A673 (cell line): ENCODE data around the gene ARHGEF28. TPM values are rescaled to one million over a fixed set of nuclear protein-coding genes. Genes with fewer than 3 reads are reported as not detected.

ENCODE experiments used
- BruUV-seq: library from RNA; stranded (reverse); fragments of 400-500 nt; replicated peaks from 2 replicates; lab custom pipeline; 2021; lab: Mats Ljungman, UMichigan
- CTCF ChIA-PET: fragments of 300-600 bp; sonication (Branson Sonifier 250); formaldehyde crosslinking; loops from one replicate; lab custom pipeline; 2022; ENCODE audit warnings: antibody characterized with exemption; lab: Charles Lee
- POLR2A ChIA-PET: fragments of 300-600 bp; sonication (Branson Sonifier 250); formaldehyde crosslinking; loops from one replicate; lab custom pipeline; 2022; ENCODE audit warnings: antibody characterized with exemption; ENCODE audit not compliant: low non-redundant PET; lab: Charles Lee
- DNase-seq: peaks from one replicate; pipeline ENCODE4 v3.0.0-alpha.2; 2015; ENCODE audit warnings: low spot score
- H3K27ac ChIP-seq: fragments of 200-600 bp; sonication (generic); 2 replicates; pipeline ENCODE4 v1.5.1; 2016; ENCODE audit warnings: mixed run types, low read depth, mild to moderate bottlenecking, mixed read lengths, antibody characterized with exemption, low read length; ENCODE audit not compliant: poor library complexity, severe bottlenecking
- H3K27me3 ChIP-seq: fragments of 200-600 bp; sonication (generic); replicated peaks from 2 replicates; pipeline ENCODE4 v1.6.1; 2017; ENCODE audit warnings: mixed run types, low read depth, mild to moderate bottlenecking, mixed read lengths, antibody characterized with exemption, low read length; ENCODE audit not compliant: insufficient read depth, poor library complexity
- H3K36me3 ChIP-seq: fragments of 200-600 bp; sonication (generic); 2 replicates; pipeline ENCODE4 v1.6.1; 2016; ENCODE audit warnings: mixed run types, mild to moderate bottlenecking, mixed read lengths, antibody characterized with exemption, low read length; ENCODE audit not compliant: insufficient read depth, poor library complexity, severe bottlenecking
- H3K4me1 ChIP-seq: fragments of 200-600 bp; sonication (generic); 2 replicates; pipeline ENCODE4 v1.6.1; 2017; ENCODE audit warnings: mixed run types, mild to moderate bottlenecking, mixed read lengths, antibody characterized with exemption, low read length; ENCODE audit not compliant: insufficient read depth, poor library complexity, severe bottlenecking
- H3K4me3 ChIP-seq: fragments of 200-600 bp; sonication (generic); 2 replicates; pipeline ENCODE4 v1.5.1; 2016; ENCODE audit warnings: low read depth, mixed run types, mild to moderate bottlenecking, mixed read lengths, low read length; ENCODE audit not compliant: poor library complexity, severe bottlenecking
- H3K9me3 ChIP-seq: fragments of 200-600 bp; sonication (generic); 2 replicates; pipeline ENCODE4 v1.6.1; 2016; ENCODE audit warnings: mixed run types, low read depth, mild to moderate bottlenecking, mixed read lengths, antibody characterized with exemption, low read length; ENCODE audit not compliant: poor library complexity, severe bottlenecking
- EZH2 ChIP-seq: fragments of 200-600 bp; sonication (generic); IDR thresholded peaks from 2 replicates; pipeline ENCODE4 v1.6.1; 2017; ENCODE audit warnings: borderline replicate concordance, low read depth, mild to moderate bottlenecking, mixed read lengths, antibody characterized with exemption, low read length; ENCODE audit not compliant: poor library complexity, severe bottlenecking
- intact Hi-C: fragments of 100-400 bp; cut with micrococcal nuclease; formaldehyde crosslinking; loops from one replicate; pipeline ENCODE4 v1.10.0; 2022; ENCODE audit not compliant: unreplicated experiment
- total RNA-seq: library from RNA; stranded (reverse); gene quantifications from 2 replicates; pipeline ENCODE4 v1.2.3, GENCODE V29; 2021
- TF ChIP-seq, protein P1 (sequence below): fragments of 300-800, 200-600 bp; sonication (generic); conservative IDR thresholded peaks from 2 replicates; pipeline ENCODE4 v1.5.1; 2017; ENCODE audit warnings: low read depth, mild to moderate bottlenecking, antibody characterized with exemption, low read length, moderate library complexity, mixed read lengths

The ARHGEF28 gene
- total RNA-seq, 1 experiment from 2014 or later: 3.4 TPM

- no peak for DNase-seq
- Histone ChIP-seq H3K27me3 (no peaks in the 10 kb centered on the region), H3K4me1 (no peaks in the 10 kb centered on the region), H3K4me3 (no peak overlapping the region), H3K36me3 (no peaks in the 10 kb centered on the region), H3K9me3 (no peaks in the 10 kb centered on the region), H3K27ac (no peak overlapping the region)
- ChIA-PET POLR2A (no interaction called here), CTCF (interaction anchor here (1.0 kb wide), 1 partner anchor 9 kb away, joined by 3 read pairs; no protein-coding TSS in a partner anchor)
- intact Hi-C loops: no loop called here
- TF ChIP-seq, protein P1, sequence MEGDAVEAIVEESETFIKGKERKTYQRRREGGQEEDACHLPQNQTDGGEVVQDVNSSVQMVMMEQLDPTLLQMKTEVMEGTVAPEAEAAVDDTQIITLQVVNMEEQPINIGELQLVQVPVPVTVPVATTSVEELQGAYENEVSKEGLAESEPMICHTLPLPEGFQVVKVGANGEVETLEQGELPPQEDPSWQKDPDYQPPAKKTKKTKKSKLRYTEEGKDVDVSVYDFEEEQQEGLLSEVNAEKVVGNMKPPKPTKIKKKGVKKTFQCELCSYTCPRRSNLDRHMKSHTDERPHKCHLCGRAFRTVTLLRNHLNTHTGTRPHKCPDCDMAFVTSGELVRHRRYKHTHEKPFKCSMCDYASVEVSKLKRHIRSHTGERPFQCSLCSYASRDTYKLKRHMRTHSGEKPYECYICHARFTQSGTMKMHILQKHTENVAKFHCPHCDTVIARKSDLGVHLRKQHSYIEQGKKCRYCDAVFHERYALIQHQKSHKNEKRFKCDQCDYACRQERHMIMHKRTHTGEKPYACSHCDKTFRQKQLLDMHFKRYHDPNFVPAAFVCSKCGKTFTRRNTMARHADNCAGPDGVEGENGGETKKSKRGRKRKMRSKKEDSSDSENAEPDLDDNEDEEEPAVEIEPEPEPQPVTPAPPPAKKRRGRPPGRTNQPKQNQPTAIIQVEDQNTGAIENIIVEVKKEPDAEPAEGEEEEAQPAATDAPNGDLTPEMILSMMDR: no peak
- no peak for TF ChIP-seq EZH2
- no TSS peak for BruUV-seq
These were observed 10.0 kb upstream of the ARHGEF28 start for GRCh38 chr5:73615947-73616346.

DNA sequence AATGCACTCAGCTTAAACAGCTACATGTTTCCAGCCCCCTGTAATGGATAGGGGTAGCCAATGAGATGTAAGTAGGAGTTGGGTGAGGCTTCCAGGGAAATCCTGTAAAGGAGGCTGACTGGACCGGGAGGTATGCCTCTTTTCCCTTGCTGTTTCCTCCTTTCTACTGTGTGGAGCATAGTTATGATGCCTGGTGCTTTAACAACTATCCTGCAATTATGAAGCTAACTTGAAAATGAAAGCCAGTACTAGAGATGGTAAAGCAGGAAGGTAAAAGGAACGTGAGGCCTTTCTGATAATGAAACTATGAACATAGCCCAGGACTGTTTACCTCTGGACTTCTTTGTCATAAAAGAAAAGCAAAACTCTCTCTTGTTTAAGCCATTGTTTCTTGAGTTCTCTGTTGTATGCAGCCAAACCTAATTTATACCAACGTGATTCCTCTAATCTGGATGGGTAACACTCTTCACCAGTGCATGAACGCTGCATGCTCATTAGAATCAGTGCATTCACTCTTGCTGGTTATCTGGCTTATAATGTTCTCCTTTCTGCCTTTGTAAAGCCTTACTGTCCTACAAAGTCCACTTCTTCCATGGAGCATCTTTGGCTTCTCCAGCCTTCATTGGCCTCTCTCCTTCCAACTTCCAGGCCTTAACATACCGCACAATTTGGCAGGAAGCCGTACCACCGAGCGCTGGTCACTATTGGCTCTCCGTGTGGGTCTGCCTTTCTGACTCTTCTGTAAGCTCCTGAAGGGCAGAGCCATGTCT is 8.3 kb upstream of the ARHGEF28 start:
- no peak for DNase-seq
- Histone ChIP-seq H3K4me1 (no peaks in the 10 kb centered on the region), H3K27me3 (no peaks in the 10 kb centered on the region), H3K9me3 (no peaks in the 10 kb centered on the region), H3K4me3 (no peak overlapping the region), H3K27ac (no peak overlapping the region), H3K36me3 (no peaks in the 10 kb centered on the region)
- BruUV-seq: no TSS peak
- intact Hi-C loops: no loop called here
- CTCF ChIA-PET: no interaction called here
- TF ChIP-seq, protein P1: no peak
- TF ChIP-seq EZH2: no peak
- POLR2A ChIA-PET: interaction anchor here (0.7 kb wide), 1 partner anchor 55 kb away, joined by 3 read pairs; no protein-coding TSS in a partner anchor

DNA sequence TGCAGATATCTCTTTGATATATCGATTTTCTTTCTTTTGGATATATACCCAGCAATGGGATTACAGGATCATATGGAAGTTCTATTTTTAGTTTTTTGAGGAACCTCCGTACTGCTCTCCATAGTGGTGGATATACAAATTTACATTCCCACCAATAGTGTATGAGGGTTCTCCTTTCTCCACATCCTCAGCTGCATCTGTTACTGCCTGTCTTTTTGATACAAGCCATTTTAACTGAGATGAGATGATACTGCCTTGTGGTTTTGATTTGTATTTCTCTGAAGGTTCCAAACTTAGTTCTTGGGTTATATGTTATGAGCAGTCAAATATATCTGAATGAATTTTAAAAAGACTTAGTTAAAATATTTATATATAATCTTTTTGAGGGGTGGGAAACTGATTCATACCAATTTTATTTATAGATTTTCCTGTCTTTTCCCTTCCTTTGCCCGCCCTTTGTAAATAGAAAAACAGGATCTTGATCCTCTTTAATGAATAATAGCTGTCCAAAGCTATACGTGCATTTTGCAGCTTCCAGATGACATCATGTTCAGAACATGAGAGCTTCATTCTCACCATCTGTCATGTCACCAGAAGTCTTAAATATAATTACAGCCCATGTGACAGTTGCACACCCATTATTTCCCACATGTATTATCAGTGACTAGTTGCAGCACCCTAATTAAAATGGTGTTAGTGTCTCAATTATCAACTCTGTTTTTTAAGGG is 6.2 kb upstream of the ARHGEF28 start:
- Histone ChIP-seq H3K4me1 (no peaks in the 10 kb centered on the region), H3K36me3 (no peaks in the 10 kb centered on the region), H3K27me3 (peaks cover 3% of the 10 kb centered on the region), H3K4me3 (no peak overlapping the region), H3K27ac (no peak overlapping the region), H3K9me3 (no peaks in the 10 kb centered on the region)
- intact Hi-C loops: no loop called here
- DNase-seq: no peak
- TF ChIP-seq EZH2: no peak
- TF ChIP-seq, protein P1: no peak
- POLR2A ChIA-PET: no interaction called here
- CTCF ChIA-PET: no interaction called here
- no TSS peak for BruUV-seq
